Epidermal melanocyte (primary cell): ENCODE data around the gene MRPS21.
"Not testable (repeated sequence)": the region's sequence is repeated elsewhere in the genome, so short reads cannot be mapped to it uniquely, and the experiment has no call there.

Source experiments
- DNase-seq: peaks from one replicate; pipeline ENCODE4 v3.0.0; 2011; ENCODE audit warnings: low spot score; ENCODE audit not compliant: insufficient read length

Gene MRPS21

GRCh38 chr1:150281221-150281757 lies 12.4 kb upstream of the MRPS21 start:
- DNase-seq: no peak

GRCh38 chr1:150281758-150282557 lies 11.7 kb upstream of the MRPS21 start, which contains the start of gene CIART:
TSS of gene CIART (plus strand) at chr1:150282554. CDS start at chr1:150283268, 714 bp downstream.
- peak; percentile 92 for DNase-seq

GRCh38 chr1:150282558-150282958 lies 11.1 kb upstream of the MRPS21 start:
- DNase-seq: no peak

GRCh38 chr1:150283260-150283659 lies 10.4 kb upstream of the MRPS21 start:
- no peak for DNase-seq

- DNase-seq: no peak
Observed at GRCh38 chr1:150288382-150288781, 5.3 kb upstream of the MRPS21 start.

- no peak for DNase-seq
Observed at GRCh38 chr1:150288822-150289221, 4.8 kb upstream of the MRPS21 start.

GRCh38 chr1:150295476-150295875 lies 1.8 kb downstream of the MRPS21 start:
- DNase-seq: no peak

GRCh38 chr1:150299716-150300115 lies 6.1 kb downstream of the MRPS21 start:
- no peak for DNase-seq

- no peak for DNase-seq
Observed at GRCh38 chr1:150302338-150302737, 8.7 kb downstream of the MRPS21 start.

GRCh38 chr1:150302902-150303301 lies 9.2 kb downstream of the MRPS21 start:
- DNase-seq: no peak

- not testable (repeated sequence) for DNase-seq
Observed at GRCh38 chr1:150308585-150308984, 14.9 kb downstream of the MRPS21 start.

GRCh38 chr1:150309758-150310508 lies 16.3 kb downstream of the MRPS21 start:
- no peak for DNase-seq

- no peak for DNase-seq
Observed at GRCh38 chr1:150311762-150312161, 18.1 kb downstream of the MRPS21 start.

- not testable (repeated sequence) for DNase-seq
Observed at GRCh38 chr1:150314691-150315090, 21.0 kb downstream of the MRPS21 start.

GRCh38 chr1:150320667-150320978 lies 27.0 kb downstream of the MRPS21 start:
- DNase-seq: no peak

GRCh38 chr1:150321826-150322166 lies 28.1 kb downstream of the MRPS21 start:
- DNase-seq: no peak

GRCh38 chr1:150322310-150322709 lies 28.6 kb downstream of the MRPS21 start:
- no peak for DNase-seq

- DNase-seq: no peak
Observed at GRCh38 chr1:150332651-150333290, 39.1 kb downstream of the MRPS21 start.

GRCh38 chr1:150346316-150346715 lies 52.7 kb downstream of the MRPS21 start:
- no peak for DNase-seq

GRCh38 chr1:150352866-150353265 lies 59.2 kb downstream of the MRPS21 start:
- DNase-seq: no peak
